ENCODE measurements around the gene ACD.

The ACD gene

DNA sequence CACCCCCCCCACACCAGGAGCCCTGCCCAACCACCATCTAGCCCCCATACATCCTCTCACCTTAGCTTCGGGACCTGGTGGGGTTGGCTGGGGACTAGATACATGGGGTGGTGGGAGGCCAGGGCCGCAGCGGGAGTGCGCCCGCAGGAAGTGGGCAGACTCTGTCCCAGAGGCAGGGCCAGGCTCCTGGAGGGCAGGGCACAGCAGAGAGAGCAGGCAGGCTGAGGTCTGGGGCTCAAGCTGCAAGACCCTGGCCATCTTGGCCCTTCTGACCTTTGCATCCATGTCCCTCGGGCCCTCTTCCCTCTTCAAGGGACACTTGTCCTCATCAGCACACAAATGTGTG is 3.8 kb upstream of the ACD start:
- no peak for TF ChIP-seq JUND (IDR thresholded peaks at IDR 0.05; ENCODE audit: low read depth)
- in situ Hi-C loops (cut with HindIII; ENCODE audit: low pct_unique_long_range_greater_than_20kb, low sequenced_read_pairs): no loop called here
- DNase-seq (ENCODE audit: low read depth in 1 of 2, low spot score in 1 of 2): no peak

DNA sequence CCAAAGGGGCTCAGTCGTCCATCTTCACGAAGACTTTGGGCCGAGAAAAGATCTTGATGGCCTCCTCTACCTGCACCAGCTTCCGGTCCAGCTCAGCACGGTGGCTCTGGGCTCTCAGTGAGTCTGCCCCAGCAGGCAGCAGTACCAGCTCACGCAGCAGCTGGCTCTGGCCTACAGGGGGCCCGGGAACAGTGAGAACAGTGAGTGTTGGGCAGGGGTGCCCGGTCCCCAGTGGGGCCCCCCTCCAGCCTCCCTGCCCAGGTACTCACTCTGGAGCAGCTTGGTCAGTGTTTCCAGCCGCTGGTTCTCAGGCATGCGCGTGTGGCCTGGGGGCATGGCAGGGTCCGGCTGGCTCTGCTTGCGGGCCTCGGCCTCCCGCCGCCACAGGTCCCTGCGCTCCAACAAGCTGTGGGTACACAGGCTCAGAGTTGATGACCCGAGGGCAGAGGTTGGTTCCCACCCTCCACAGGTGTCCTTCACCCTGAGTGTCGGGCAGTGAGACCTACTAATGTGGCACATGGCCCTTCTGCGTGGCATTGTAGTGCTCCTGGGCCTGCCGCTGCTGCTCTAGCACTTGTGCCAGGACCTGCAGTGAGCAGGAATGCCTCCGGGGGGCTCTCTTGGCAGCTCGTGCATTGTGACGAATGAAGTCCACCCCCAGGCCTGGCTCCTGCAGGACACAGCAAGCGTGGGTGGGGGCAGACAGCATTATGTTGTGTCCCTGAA is 3.3 kb upstream of the ACD start:
- in situ Hi-C loops (cut with HindIII; ENCODE audit: low pct_unique_long_range_greater_than_20kb, low sequenced_read_pairs): no loop called here
- DNase-seq (ENCODE audit: low read depth in 1 of 2, low spot score in 1 of 2): peak; percentile 29 to 38

DNA sequence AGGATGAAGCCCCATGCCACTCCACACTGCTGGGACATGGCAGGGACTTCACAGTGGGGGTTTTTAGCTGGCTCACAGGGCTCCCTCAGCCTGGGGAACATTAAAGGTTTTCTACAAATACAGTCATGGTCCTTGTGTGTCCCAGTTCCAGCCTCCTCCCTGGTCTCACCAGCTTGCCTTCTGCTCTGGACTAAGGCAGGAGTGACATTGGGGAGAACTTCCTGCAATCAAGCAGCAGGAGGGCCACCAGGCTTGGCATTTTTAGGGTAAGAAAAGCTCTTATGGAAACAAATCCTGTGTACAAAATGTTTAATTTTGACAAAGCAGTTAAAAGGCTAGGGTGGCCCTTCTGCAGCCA is 2.6 kb upstream of the ACD start:
- TF ChIP-seq JUND (IDR thresholded peaks at IDR 0.05; ENCODE audit: low read depth): no peak
- in situ Hi-C loops (cut with HindIII; ENCODE audit: low pct_unique_long_range_greater_than_20kb, low sequenced_read_pairs): no loop called here
- DNase-seq (ENCODE audit: low read depth in 1 of 2, low spot score in 1 of 2): no peak

More for the DNA sequence above, 3.3 kb upstream of the ACD start:
- no peak for TF ChIP-seq JUND (IDR thresholded peaks at IDR 0.05; ENCODE audit: low read depth)

DNA sequence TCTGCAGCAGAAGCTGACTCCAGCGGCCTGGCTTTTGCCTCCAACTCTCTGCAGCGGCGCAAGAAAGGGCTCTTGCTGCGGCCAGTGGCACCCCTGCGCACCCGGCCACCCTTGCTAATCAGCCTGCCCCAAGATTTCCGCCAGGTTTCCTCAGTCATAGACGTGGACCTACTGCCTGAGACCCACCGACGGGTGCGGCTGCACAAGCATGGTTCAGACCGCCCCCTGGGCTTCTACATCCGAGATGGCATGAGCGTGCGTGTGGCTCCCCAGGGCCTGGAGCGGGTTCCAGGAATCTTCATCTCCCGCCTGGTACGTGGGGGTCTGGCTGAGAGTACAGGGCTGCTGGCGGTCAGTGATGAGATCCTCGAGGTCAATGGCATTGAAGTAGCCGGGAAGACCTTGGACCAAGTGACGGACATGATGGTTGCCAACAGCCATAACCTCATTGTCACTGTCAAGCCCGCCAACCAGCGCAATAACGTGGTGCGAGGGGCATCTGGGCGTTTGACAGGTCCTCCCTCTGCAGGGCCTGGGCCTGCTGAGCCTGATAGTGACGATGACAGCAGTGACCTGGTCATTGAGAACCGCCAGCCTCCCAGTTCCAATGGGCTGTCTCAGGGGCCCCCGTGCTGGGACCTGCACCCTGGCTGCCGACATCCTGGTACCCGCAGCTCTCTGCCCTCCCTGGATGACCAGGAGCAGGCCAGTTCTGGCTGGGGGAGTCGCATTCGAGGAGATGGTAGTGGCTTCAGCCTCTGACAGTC is 2.0 kb upstream of the ACD start:
- DNase-seq (ENCODE audit: low read depth in 1 of 2, low spot score in 1 of 2): no peak
- no peak for TF ChIP-seq JUND (IDR thresholded peaks at IDR 0.05; ENCODE audit: low read depth)
- in situ Hi-C loops (cut with HindIII; ENCODE audit: low pct_unique_long_range_greater_than_20kb, low sequenced_read_pairs): no loop called here

DNA sequence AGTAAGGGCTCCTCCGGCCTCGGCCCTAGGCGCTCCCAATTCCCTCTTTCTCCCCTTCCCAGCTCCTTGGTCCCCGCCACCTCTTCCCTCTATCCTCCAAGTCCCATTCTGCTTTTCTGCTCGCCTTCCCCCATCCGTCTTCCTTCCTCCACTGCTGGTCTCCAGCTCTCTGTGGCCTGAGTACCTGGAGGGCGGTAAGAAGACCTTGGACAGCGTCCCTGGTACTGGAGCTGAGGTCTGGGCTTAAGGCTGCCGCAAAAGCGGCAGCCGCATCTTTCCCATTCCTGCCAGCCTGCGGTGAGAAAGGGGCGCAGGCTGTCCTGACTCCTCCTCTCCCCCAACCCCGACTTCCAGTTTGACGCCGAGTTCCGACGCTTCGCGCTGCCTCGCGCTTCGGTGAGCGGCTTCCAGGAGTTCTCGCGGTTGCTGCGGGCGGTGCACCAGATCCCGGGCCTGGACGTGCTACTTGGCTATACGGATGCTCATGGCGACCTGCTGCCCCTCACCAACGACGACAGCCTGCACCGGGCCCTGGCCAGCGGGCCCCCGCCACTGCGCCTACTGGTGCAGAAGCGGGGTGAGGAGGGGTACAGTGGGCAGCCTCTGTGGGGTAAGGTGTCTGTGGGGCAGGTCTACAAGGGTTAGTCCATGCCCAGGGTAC is 1.2 kb upstream of the ACD start:
- in situ Hi-C loops (cut with HindIII; ENCODE audit: low pct_unique_long_range_greater_than_20kb, low sequenced_read_pairs): no loop called here
- DNase-seq (ENCODE audit: low read depth in 1 of 2, low spot score in 1 of 2): peak; percentile 73 to 80
- no peak for TF ChIP-seq JUND (IDR thresholded peaks at IDR 0.05; ENCODE audit: low read depth)

DNA sequence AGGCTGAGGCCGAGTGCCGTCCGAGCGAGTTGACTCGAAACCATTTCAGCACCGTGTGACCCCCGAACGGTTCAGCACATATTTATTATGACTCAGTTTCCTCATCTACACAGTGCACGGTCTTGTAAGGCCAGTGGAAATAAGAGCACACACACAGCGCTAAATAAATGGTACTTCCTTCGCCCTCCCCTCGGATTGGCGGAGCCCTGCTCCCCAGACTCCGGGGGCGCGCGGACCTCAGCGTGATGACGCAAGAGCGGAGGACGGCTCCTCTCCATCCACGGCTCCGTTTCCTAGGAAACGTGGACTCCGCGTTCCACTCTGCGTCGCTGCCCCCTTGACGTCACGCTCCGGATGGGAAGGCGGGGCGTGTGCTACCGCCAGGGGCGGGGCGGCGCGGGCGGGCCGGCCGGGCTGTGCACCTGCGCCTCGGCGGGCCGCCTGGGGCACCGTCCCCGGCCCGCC is 536 bp upstream of the ACD start, which contains the start of gene PARD6A:
PARD6A (plus strand) TSS at position 397 of the 465 bp plus-strand sequence. CDS start 79 bp downstream, outside the sequence.
- in situ Hi-C loops (cut with HindIII; ENCODE audit: low pct_unique_long_range_greater_than_20kb, low sequenced_read_pairs): no loop called here
- peak; percentile 98 to 100 for DNase-seq (ENCODE audit: low read depth in 1 of 2, low spot score in 1 of 2)
- TF ChIP-seq JUND (IDR thresholded peaks at IDR 0.05; ENCODE audit: low read depth): no peak

DNA sequence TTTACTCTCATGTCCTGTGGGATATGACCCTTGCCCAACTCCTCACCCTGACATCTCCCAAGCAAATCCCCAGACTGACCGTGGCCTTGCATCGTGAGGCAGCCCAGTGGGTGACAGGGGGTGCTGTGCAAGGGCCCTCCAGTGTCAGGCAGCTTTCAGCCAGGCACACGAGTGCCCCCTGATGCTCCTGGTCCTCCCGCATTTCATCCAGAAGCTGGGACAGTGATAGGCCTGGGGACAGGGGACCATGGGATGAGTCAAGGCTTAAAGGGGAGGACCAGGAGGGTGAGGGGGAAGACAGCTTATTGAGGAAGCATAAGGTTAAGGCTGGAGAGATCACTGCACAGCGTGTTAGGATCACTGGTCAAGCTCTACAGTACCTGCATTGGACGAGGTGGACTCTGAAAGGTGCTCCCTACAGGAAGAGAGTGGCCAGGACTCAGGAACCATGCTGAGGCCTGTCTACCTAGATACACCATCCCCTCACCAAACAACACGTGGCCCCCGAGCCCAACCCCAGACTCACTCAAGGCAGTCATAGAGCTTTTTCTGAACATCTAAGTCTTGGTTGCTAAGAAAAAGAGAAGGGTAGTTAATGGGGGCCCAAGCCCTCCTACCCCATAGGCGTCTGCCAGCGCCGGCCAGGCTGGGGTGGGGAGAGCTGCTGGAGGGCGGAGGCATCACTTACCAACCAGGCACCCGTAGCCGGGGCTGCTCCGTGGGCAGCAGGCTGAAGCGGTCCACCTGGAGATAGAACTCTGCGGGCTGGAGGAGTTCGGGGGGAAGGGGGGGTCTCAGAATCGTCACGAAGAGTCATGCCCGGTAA is 998 bp downstream of the ACD start:
- in situ Hi-C loops (cut with HindIII; ENCODE audit: low pct_unique_long_range_greater_than_20kb, low sequenced_read_pairs): no loop called here
- DNase-seq (ENCODE audit: low read depth in 1 of 2, low spot score in 1 of 2): no peak
- TF ChIP-seq JUND (IDR thresholded peaks at IDR 0.05; ENCODE audit: low read depth): no peak

DNA sequence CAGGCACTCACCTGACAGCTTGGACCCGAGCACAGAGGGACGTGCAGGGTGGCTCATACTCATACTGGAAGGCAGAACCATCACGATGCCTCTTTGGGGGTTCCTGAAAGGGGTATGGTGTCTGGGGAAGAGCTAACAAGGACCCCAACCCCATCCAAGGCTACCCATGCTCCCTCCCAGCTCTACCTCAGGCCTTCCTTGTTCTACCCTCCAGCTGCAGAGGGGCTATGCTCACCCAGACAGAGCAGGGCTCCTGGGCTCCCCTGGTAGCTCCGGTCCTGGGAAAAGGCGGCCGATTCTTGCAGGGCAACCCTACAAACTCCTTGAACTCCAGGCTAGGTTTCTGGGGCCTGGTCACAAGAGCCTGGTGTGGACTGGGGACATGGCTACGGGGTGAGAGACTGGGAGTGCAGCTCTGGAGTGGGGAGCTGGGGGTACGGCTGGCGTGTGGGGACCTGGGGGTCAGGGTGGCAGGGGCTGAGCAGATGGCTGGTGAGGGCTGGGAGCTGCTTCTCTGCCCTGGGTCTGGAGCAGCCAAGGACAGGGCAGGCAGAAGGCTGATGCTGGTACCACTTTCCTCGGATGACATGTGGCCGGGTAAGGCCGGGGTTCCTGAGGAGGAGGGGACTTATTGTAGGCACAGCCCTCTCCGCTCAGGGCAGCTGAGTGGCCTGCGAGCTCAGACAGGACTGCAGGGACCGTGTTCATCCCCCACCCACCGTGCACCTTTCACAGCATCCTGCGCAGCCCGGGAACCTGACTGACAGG is 2.1 kb downstream of the ACD start:
- TF ChIP-seq JUND (IDR thresholded peaks at IDR 0.05; ENCODE audit: low read depth): no peak
- DNase-seq (ENCODE audit: low read depth in 1 of 2, low spot score in 1 of 2): no peak
- in situ Hi-C loops (cut with HindIII; ENCODE audit: low pct_unique_long_range_greater_than_20kb, low sequenced_read_pairs): no loop called here

DNA sequence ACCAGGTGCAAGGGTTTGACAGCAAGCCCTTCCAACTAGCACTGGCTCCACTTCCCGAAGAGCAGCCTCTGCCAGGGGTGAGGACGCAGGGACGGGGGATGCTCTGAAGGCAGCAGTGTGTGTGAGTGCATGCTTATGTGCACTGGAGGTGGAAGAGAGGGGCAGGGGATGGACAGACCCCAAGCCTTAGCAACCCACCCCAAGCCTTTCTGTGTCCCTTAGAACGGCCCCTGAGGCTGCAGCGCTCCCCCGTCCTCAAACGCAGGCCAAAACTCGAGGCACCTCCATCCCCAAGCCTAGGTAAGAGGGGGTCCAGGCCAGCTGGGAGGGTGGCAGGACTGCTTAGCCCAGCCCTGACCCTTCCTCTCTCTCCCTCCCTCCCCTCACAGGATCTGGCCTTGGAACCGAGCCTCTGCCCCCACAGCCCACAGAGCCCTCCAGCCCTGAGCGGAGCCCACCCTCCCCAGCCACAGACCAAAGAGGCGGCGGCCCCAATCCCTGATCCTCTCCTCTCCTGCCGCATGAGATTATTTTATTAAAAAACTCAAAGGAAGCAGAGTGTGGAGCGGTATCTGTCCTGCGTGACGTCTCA is 2.9 kb downstream of the ACD start:
- in situ Hi-C loops (cut with HindIII; ENCODE audit: low pct_unique_long_range_greater_than_20kb, low sequenced_read_pairs): no loop called here
- TF ChIP-seq JUND (IDR thresholded peaks at IDR 0.05; ENCODE audit: low read depth): no peak
- no peak for DNase-seq (ENCODE audit: low read depth in 1 of 2, low spot score in 1 of 2)

DNA sequence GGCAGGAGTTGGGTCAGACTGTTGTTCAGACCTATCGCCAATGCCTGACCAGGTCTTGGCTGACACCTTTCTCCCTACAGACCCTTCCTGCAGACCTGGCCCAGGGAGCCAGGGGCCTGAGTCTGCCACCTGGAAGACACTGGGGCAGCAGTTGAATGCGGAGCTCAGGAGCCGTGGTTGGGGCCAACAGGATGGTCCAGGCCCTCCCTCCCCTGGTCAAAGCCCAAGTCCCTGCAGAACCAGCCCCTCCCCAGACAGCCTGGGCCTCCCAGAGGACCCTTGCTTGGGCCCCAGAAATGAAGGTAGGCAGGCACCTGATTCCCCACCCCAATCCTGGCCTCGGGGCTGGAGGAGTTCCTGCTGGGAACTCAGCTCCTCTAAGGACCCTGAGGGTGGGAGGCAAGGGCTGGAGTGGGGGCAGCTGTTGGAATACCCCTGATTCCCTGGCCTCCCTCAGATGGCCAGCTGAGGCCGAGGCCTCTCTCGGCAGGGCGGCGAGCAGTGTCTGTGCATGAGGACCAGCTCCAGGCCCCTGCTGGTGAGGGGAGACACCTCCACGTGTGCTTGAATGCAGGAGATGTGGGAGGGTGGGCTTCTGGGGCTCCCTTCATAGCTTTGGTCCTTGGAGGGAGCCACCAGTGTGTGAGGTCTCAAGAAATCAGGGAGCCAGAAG is 3.6 kb downstream of the ACD start:
- in situ Hi-C loops (cut with HindIII; ENCODE audit: low pct_unique_long_range_greater_than_20kb, low sequenced_read_pairs): no loop called here
- DNase-seq (ENCODE audit: low read depth in 1 of 2, low spot score in 1 of 2): no peak
- TF ChIP-seq JUND (IDR thresholded peaks at IDR 0.05; ENCODE audit: low read depth): no peak

DNA sequence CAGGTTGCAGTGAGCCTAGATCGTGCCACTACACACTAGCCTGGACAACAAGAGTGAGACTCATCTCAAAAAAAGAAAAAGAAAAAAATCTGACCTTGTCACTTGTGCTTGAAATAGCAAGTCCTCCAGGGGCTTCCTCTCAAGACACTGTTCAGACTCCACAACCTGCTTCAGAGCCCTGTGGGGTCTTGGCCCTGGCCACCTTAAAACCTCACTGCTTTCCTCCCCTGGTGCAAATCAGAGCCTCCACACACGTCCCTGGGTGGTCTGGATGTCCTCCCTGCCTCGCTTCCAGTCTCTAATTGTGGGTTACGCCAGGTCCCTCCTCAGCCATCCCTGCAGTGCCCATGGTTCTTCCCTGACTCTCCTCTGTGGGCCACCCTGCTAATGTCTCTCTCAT is 4.7 kb downstream of the ACD start:
- in situ Hi-C loops (cut with HindIII; ENCODE audit: low pct_unique_long_range_greater_than_20kb, low sequenced_read_pairs): no loop called here
- no peak for TF ChIP-seq JUND (IDR thresholded peaks at IDR 0.05; ENCODE audit: low read depth)
- DNase-seq (ENCODE audit: low read depth in 1 of 2, low spot score in 1 of 2): no peak
